Medulla oblongata (tissue), 1 donor: Measurements from ENCODE around the gene TMEM185A.
"Not testable (repeated sequence)": the region's sequence is repeated elsewhere in the genome, so short reads cannot be mapped to it uniquely, and the experiment has no call there.

Experiments
- DNase-seq: peaks from one replicate; pipeline ENCODE4 v3.0.0-alpha.2; 2015; ENCODE audit errors: extremely low spot score

The TMEM185A gene

GRCh38 chrX:149551245-149551938 is 80.2 kb downstream of the TMEM185A start:
- not testable (repeated sequence) for DNase-seq

- DNase-seq = not testable (repeated sequence)
Observed at GRCh38 chrX:149550454-149550853, 81.1 kb downstream of the TMEM185A start.

GRCh38 chrX:149549701-149550100 is 81.9 kb downstream of the TMEM185A start, which contains the start of gene HSFX3:
Gene HSFX3 (minus strand): TSS chrX:149549924. CDS start chrX:149549852, 72 bp downstream.
- DNase-seq = not testable (repeated sequence)

GRCh38 chrX:149547782-149548181 is 83.8 kb downstream of the TMEM185A start:
- DNase-seq = not testable (repeated sequence)

- DNase-seq = not testable (repeated sequence)
Observed at GRCh38 chrX:149546962-149547361, 84.6 kb downstream of the TMEM185A start.
